ENCODE data around the gene RASGEF1C. TPM values are rescaled to one million over a fixed set of nuclear protein-coding genes. Genes with fewer than 3 reads are reported as not detected.

Gene RASGEF1C
- total RNA-seq, 2 experiments from 2014 or later = not detected

- Mint-ChIP-seq H3K27ac (no peak overlapping the region), H3K9me3 (peaks cover 6% of the 10 kb centered on the region), H3K4me3 (no peak overlapping the region), H3K36me3 (no peaks in the 10 kb centered on the region), H3K4me1 (no peaks in the 10 kb centered on the region), H3K27me3 (peaks cover 17% of the 10 kb centered on the region)
- no peak for DNase-seq
Observed at GRCh38 chr5:180162304-180162661, 46.7 kb downstream of the RASGEF1C start.

GRCh38 chr5:180161420-180162303 lies 47.3 kb downstream of the RASGEF1C start:
- no peaks in the 10 kb centered on the region for H3K4me1 Mint-ChIP-seq
- no peak overlapping the region for H3K27ac Mint-ChIP-seq
- no peak overlapping the region for H3K4me3 Mint-ChIP-seq
- peaks cover 6% of the 10 kb centered on the region for H3K9me3 Mint-ChIP-seq
- H3K36me3 Mint-ChIP-seq = no peaks in the 10 kb centered on the region
- peaks cover 17% of the 10 kb centered on the region for H3K27me3 Mint-ChIP-seq
- DNase-seq = no peak

DNA sequence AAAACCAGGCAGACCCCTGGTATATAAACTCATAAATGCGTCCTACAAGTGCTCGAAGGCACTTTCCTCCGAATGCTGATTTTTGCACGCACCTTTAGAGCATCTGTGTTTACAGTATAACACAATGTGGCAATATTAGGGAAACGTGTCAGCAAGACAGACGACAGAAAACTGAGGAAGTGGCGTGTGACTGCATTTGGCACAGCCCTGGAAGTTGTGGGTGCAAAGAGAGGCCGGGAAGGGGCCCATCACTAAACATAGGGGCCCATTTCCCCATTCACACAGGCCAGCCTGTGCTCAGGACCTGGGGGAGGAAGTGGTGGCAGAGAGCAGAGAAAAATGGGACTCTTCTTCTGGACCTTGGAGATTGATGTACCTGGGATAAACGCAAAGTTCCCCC lies 48.2 kb downstream of the RASGEF1C start:
- no peak overlapping the region for H3K27ac Mint-ChIP-seq
- no peak for DNase-seq
- peaks cover 6% of the 10 kb centered on the region for H3K9me3 Mint-ChIP-seq
- H3K4me1 Mint-ChIP-seq = no peaks in the 10 kb centered on the region
- no peaks in the 10 kb centered on the region for H3K36me3 Mint-ChIP-seq
- H3K4me3 Mint-ChIP-seq = no peak overlapping the region
- peaks cover 21% of the 10 kb centered on the region for H3K27me3 Mint-ChIP-seq

GRCh38 chr5:180160215-180160614 lies 48.8 kb downstream of the RASGEF1C start:
- H3K36me3 Mint-ChIP-seq = no peaks in the 10 kb centered on the region
- no peaks in the 10 kb centered on the region for H3K4me1 Mint-ChIP-seq
- H3K27ac Mint-ChIP-seq = no peak overlapping the region
- peaks cover 6% of the 10 kb centered on the region for H3K9me3 Mint-ChIP-seq
- H3K4me3 Mint-ChIP-seq = no peak overlapping the region
- peaks cover 21% of the 10 kb centered on the region for H3K27me3 Mint-ChIP-seq
- DNase-seq = no peak

- no peak for DNase-seq
- H3K27me3 Mint-ChIP-seq = peaks cover 19% of the 10 kb centered on the region
- no peaks in the 10 kb centered on the region for H3K36me3 Mint-ChIP-seq
- H3K4me3 Mint-ChIP-seq = no peak overlapping the region
- no peak overlapping the region for H3K27ac Mint-ChIP-seq
- peaks cover 5% of the 10 kb centered on the region for H3K9me3 Mint-ChIP-seq
- no peaks in the 10 kb centered on the region for H3K4me1 Mint-ChIP-seq
Observed at GRCh38 chr5:180159756-180160155, 49.3 kb downstream of the RASGEF1C start.

DNA sequence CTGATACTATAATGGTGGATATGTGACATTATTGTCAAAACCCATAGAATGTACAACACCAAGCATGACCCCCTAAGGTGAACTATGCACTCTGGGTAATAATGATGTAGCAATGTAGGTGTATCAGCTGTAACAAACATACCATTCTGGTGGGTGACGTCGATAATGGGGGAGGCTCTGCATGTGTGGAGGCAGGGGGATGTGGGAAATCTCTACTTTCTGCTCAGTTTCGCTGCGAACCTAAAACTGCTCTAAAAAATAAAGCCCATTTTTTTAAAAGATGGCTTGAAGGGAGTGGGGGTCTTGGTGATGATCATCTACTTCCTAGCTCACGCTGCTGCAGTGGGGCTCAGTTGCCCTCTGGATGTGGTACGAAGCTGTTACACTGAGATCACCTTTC lies 51.1 kb downstream of the RASGEF1C start:
- Mint-ChIP-seq H3K27me3 (peaks cover 11% of the 10 kb centered on the region), H3K27ac (no peak overlapping the region), H3K9me3 (no peaks in the 10 kb centered on the region), H3K4me1 (no peaks in the 10 kb centered on the region), H3K4me3 (no peak overlapping the region), H3K36me3 (no peaks in the 10 kb centered on the region)
- no peak for DNase-seq

DNA sequence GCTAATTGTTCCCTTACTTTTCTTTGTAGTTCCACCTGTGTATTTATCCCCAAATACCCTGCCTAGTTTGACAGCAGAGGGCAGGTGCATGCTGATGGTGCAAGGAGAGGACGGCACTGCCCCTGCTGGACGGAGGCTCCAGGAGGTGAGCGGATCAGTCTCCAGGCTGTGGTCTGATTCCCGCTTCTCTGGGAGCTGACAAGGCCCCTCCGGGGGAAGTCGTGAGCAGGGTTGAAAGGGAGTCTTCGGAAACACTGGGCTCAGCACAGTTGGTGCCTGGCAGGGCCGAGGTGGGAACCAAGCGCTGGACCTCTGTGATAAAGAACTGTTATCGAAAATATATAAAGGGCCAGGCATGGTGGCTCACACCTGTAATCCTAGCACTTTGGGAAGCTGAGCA lies 52.9 kb downstream of the RASGEF1C start:
- Mint-ChIP-seq H3K27ac (peak overlapping the region; percentile 6), H3K27me3 (peaks cover 11% of the 10 kb centered on the region)

GRCh38 chr5:180155365-180155926 lies 53.6 kb downstream of the RASGEF1C start:
- no peaks in the 10 kb centered on the region for H3K4me1 Mint-ChIP-seq
- H3K9me3 Mint-ChIP-seq = peaks cover 2% of the 10 kb centered on the region
- H3K4me3 Mint-ChIP-seq = no peak overlapping the region
- H3K27ac Mint-ChIP-seq = no peak overlapping the region
- no peak for DNase-seq
- H3K27me3 Mint-ChIP-seq = peaks cover 8% of the 10 kb centered on the region
- no peaks in the 10 kb centered on the region for H3K36me3 Mint-ChIP-seq

More for the DNA sequence above, 52.9 kb downstream of the RASGEF1C start:
- no peaks in the 10 kb centered on the region for H3K9me3 Mint-ChIP-seq
- H3K4me1 Mint-ChIP-seq = no peaks in the 10 kb centered on the region
- H3K4me3 Mint-ChIP-seq = no peak overlapping the region
- no peak for DNase-seq
- no peaks in the 10 kb centered on the region for H3K36me3 Mint-ChIP-seq

- no peak overlapping the region for H3K27ac Mint-ChIP-seq
- no peaks in the 10 kb centered on the region for H3K36me3 Mint-ChIP-seq
- DNase-seq = no peak
- H3K4me1 Mint-ChIP-seq = no peaks in the 10 kb centered on the region
- peaks cover 7% of the 10 kb centered on the region for H3K9me3 Mint-ChIP-seq
- H3K4me3 Mint-ChIP-seq = no peak overlapping the region
- H3K27me3 Mint-ChIP-seq = peaks cover 10% of the 10 kb centered on the region
Observed at GRCh38 chr5:180154821-180155364, 54.1 kb downstream of the RASGEF1C start.

GRCh38 chr5:180153991-180154390 lies 55.0 kb downstream of the RASGEF1C start:
- Mint-ChIP-seq H3K9me3 (peaks cover 11% of the 10 kb centered on the region), H3K27ac (no peak overlapping the region), H3K4me3 (no peak overlapping the region), H3K27me3 (peaks cover 16% of the 10 kb centered on the region), H3K4me1 (no peaks in the 10 kb centered on the region), H3K36me3 (no peaks in the 10 kb centered on the region)
- no peak for DNase-seq

DNA sequence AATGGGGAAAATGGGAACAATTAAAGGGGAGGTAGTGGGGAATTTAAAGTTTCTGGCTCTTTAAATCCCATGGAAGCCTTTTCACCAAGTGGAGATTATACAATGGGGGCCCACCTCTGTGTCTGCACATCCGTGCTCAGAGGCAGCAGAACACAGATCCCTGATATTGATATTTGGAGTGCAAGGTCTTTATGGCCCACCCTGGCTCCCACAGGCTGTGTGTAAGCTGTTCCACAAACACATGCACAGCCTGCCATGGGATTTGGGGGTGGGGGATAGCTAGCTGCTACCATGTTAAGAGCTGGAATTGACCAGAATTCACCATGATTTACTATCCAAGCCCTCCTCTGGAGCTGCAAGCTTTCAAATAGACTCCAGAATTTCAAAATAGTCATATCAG lies 55.9 kb downstream of the RASGEF1C start:
- H3K27me3 Mint-ChIP-seq = peaks cover 16% of the 10 kb centered on the region
- no peak overlapping the region for H3K27ac Mint-ChIP-seq
- H3K9me3 Mint-ChIP-seq = peaks cover 14% of the 10 kb centered on the region
- H3K4me3 Mint-ChIP-seq = no peak overlapping the region
- no peaks in the 10 kb centered on the region for H3K4me1 Mint-ChIP-seq
- no peaks in the 10 kb centered on the region for H3K36me3 Mint-ChIP-seq
- no peak for DNase-seq

DNA sequence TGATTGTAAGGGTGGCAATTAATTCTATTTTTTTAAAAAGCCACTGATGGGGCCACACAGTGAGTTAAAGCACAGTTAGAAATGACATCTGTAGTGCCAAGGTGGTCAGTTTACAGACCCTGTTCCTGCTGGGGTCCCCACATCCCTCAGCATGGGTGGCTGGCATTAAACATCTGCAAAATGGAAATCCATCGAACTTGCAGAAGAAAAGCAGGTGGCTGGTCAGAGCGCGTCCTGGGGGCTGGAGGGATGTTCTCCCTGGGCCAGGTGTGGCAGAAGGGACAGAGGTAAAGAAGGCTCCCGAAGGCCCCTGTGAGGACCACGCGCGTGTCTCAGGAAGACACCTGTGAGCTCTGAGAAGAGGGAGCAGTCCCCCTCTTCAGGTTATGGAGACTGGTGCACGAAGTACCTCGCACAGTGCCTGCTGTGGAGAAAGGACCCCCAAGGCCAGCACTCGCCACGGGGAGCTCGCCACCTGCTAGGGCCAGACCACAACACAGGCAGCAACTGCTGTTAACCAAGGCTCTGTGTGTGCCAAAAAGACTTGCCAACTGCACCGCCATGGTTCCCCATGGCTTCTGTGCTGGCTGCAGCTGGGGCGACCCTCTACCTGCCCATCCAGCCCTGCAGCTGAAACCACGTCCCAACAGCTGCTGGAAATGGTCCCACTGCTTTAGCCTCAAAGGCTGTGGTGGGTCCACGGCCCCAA lies 65.2 kb downstream of the RASGEF1C start:
- H3K4me1 Mint-ChIP-seq = no peaks in the 10 kb centered on the region
- no peaks in the 10 kb centered on the region for H3K36me3 Mint-ChIP-seq
- peaks cover 13% of the 10 kb centered on the region for H3K9me3 Mint-ChIP-seq
- H3K4me3 Mint-ChIP-seq = no peak overlapping the region
- H3K27me3 Mint-ChIP-seq = peaks cover 21% of the 10 kb centered on the region
- no peak overlapping the region for H3K27ac Mint-ChIP-seq
- DNase-seq = no peak

- H3K27me3 Mint-ChIP-seq = peaks cover 21% of the 10 kb centered on the region
- no peak overlapping the region for H3K27ac Mint-ChIP-seq
- no peaks in the 10 kb centered on the region for H3K4me1 Mint-ChIP-seq
- no peak for DNase-seq
- no peak overlapping the region for H3K4me3 Mint-ChIP-seq
- H3K9me3 Mint-ChIP-seq = peaks cover 10% of the 10 kb centered on the region
- no peaks in the 10 kb centered on the region for H3K36me3 Mint-ChIP-seq
Observed at GRCh38 chr5:180142824-180143610, 66.0 kb downstream of the RASGEF1C start.

DNA sequence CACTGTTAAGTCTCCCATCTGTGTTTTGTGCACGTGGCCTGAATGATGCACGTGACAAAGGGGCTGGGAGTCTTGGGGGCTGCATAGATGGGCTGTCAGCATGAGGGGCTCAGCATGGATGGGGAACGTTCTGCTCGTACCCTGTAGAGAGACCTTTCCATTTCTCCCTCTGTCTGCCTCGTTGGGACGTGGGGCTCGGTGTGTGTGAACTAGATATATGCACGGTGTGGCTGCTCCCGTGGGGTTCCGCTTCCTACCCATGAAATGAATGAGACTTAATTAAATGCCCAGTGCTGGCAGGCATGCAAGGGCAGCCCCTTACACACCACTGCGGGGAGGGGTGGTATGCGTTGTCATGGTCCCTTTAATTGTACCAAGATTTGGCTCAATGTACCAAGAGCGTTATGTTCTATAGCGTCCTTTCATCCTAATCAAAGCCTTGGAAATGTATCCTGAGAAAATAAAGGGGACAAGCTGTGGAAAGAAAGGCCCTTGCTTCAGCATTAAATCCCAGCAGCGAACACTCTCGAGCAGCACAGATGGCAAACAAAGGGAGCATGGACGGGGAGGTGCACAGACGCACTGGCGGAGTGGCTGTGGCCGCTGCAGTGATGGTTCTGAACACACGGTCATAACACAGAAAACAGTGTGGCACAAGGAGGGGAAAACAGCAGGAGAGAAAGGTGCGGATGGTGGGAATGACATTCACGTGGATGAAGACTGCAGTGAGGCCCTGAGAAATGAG lies 66.8 kb downstream of the RASGEF1C start:
- Mint-ChIP-seq H3K4me1 (no peaks in the 10 kb centered on the region), H3K27me3 (peaks cover 14% of the 10 kb centered on the region), H3K9me3 (peaks cover 6% of the 10 kb centered on the region), H3K4me3 (no peak overlapping the region), H3K27ac (no peak overlapping the region), H3K36me3 (no peaks in the 10 kb centered on the region)
- no peak for DNase-seq

All from activated naive CD8-positive, alpha-beta T cell treated with anti-CD3 and anti-CD28 coated beads for 36 hours (primary cell).